GM23338 (cell line): Measurements from ENCODE around the gene RNU6-9. TPM values are rescaled to one million over a fixed set of nuclear protein-coding genes. Genes with fewer than 3 reads are reported as not detected.

Source experiments
- ATAC-seq: fragments of 200-7000 bp; cut with Tn5 transposase; 3 replicates; pipeline ENCODE4 v1.9.1; 2020
- DNase-seq: peaks from one replicate; pipeline ENCODE4 v3.0.0-alpha.2; 2015; ENCODE audit warnings: low spot score
- H2AFZ ChIP-seq: fragments of 200-600 bp; sonication (generic); 2 replicates; pipeline ENCODE4 v1.8.0; 2016; ENCODE audit warnings: antibody characterized with exemption, mild to moderate bottlenecking, moderate library complexity
- H3F3A ChIP-seq: fragments of 200-600 bp; sonication (generic); replicated peaks from 2 replicates; pipeline ENCODE4 v1.8.0; 2017; ENCODE audit warnings: antibody characterized with exemption, mixed run types, low read depth
- H3K27ac ChIP-seq: fragments of 200-600 bp; sonication (generic); 2 replicates; pipeline ENCODE4 v1.6.1; 2016; ENCODE audit warnings: low read depth
- H3K27me3 ChIP-seq: fragments of 200-600 bp; sonication (generic); 2 replicates; pipeline ENCODE4 v1.8.0; 2016; ENCODE audit warnings: mild to moderate bottlenecking, mixed run types, moderate library complexity; ENCODE audit not compliant: insufficient read depth
- H3K36me3 ChIP-seq: fragments of 200-600 bp; sonication (generic); 2 replicates; pipeline ENCODE4 v1.8.0; 2016; ENCODE audit warnings: mild to moderate bottlenecking; ENCODE audit not compliant: insufficient read depth
- H3K4me1 ChIP-seq: fragments of 200-600 bp; sonication (generic); 2 replicates; pipeline ENCODE4 v1.8.0; 2016; ENCODE audit warnings: mild to moderate bottlenecking, moderate library complexity; ENCODE audit not compliant: insufficient read depth
- H3K4me2 ChIP-seq: fragments of 200-600 bp; sonication (generic); 2 replicates; pipeline ENCODE4 v1.7.1; 2017; ENCODE audit warnings: mixed run types
- H3K4me3 ChIP-seq: fragments of 200-600 bp; sonication (generic); 2 replicates; pipeline ENCODE4 v1.6.1; 2016; ENCODE audit warnings: mixed run types
- H3K79me2 ChIP-seq: fragments of 200-600 bp; sonication (generic); replicated peaks from 2 replicates; pipeline ENCODE4 v1.8.0; 2017; ENCODE audit warnings: mild to moderate bottlenecking; ENCODE audit not compliant: insufficient read depth
- H3K9me2 ChIP-seq: fragments of 200-600 bp; sonication (generic); 2 replicates; pipeline ENCODE4 v1.8.0; 2017; ENCODE audit not compliant: insufficient read depth
- H4K20me1 ChIP-seq: fragments of 200-600 bp; sonication (generic); replicated peaks from 2 replicates; pipeline ENCODE4 v1.8.0; 2017; ENCODE audit warnings: mild to moderate bottlenecking; ENCODE audit not compliant: insufficient read depth
- H3K27ac Mint-ChIP-seq: 2 replicates; pipeline ENCODE4 v1.8.0; 2020; ENCODE audit warnings: inconsistent platforms, mild to moderate bottlenecking, moderate library complexity, mixed read lengths
- H3K27me3 Mint-ChIP-seq: 3 replicates; pipeline ENCODE4 v1.8.0; 2022; ENCODE audit warnings: low read depth, mild to moderate bottlenecking, moderate library complexity, mixed read lengths, inconsistent platforms; ENCODE audit not compliant: insufficient read depth, poor library complexity
- H3K36me3 Mint-ChIP-seq: 3 replicates; pipeline ENCODE4 v1.8.0; 2021; ENCODE audit warnings: low read depth, mild to moderate bottlenecking, inconsistent platforms, moderate library complexity, mixed read lengths
- H3K4me1 Mint-ChIP-seq: 3 replicates; pipeline ENCODE4 v1.8.0; 2020; ENCODE audit warnings: mild to moderate bottlenecking, inconsistent platforms, mixed read lengths
- H3K4me3 Mint-ChIP-seq: 3 replicates; pipeline ENCODE4 v1.8.0; 2021; ENCODE audit warnings: moderate library complexity, mild to moderate bottlenecking, inconsistent platforms, mixed read lengths
- H3K9me3 Mint-ChIP-seq: 3 replicates; pipeline ENCODE4 v1.8.0; 2020; ENCODE audit warnings: moderate library complexity, mild to moderate bottlenecking, inconsistent platforms, mixed read lengths
- CTCF ChIP-seq, 2 experiments: fragments of 200-600 bp in 1 of 2; sonication (generic) in 1 of 2; conservative IDR thresholded peaks; 2 replicates each; pipeline versions ENCODE4 v1.5.1 to v1.6.1; 2016 to 2017; ENCODE audit warnings: antibody characterized with exemption in 2 of 2, low read depth in 2 of 2, mild to moderate bottlenecking in 2 of 2, moderate library complexity in 1 of 2
- ETS1 ChIP-seq: IDR thresholded peaks from 2 replicates; pipeline ENCODE4 v1.6.1; 2016; ENCODE audit warnings: antibody characterized with exemption
- EZH2 ChIP-seq: fragments of 200-600 bp; sonication (generic); IDR thresholded peaks from one replicate; pipeline ENCODE4 v1.8.0; 2017; ENCODE audit warnings: antibody characterized with exemption, mild to moderate bottlenecking, low read depth; ENCODE audit not compliant: unreplicated experiment
- EZH2phosphoT487 ChIP-seq: fragments of 200-600 bp; sonication (generic); IDR thresholded peaks from one replicate; pipeline ENCODE4 v1.8.1; 2018; ENCODE audit warnings: antibody characterized with exemption; ENCODE audit not compliant: unreplicated experiment
- NANOG ChIP-seq: IDR thresholded peaks from 2 replicates; pipeline ENCODE4 v1.6.1; 2016; ENCODE audit warnings: antibody characterized with exemption, borderline replicate concordance
- POLR2AphosphoS5 ChIP-seq: IDR thresholded peaks from 2 replicates; pipeline ENCODE4 v1.6.1; 2016; ENCODE audit warnings: antibody characterized with exemption, low read depth
- STAT1 ChIP-seq: IDR thresholded peaks from one replicate; pipeline ENCODE4 v1.6.1; 2016; ENCODE audit warnings: antibody characterized with exemption; ENCODE audit not compliant: unreplicated experiment
- ZNF114 ChIP-seq: fragments of 250-450 bp; sonication (Bioruptor Pico); IDR thresholded peaks from 2 replicates; pipeline ENCODE4 v1.5.0; 2020; ENCODE audit warnings: mild to moderate bottlenecking, moderate library complexity
- ZNF331 ChIP-seq: fragments of 250-450 bp; sonication (Bioruptor Pico); IDR thresholded peaks from 2 replicates; pipeline ENCODE4 v1.5.0; 2020; ENCODE audit warnings: low read depth, mild to moderate bottlenecking, moderate library complexity
- ZNF462 ChIP-seq: fragments of 250-450 bp; sonication (Bioruptor Pico); IDR thresholded peaks from 2 replicates; pipeline ENCODE4 v1.5.0; 2020; ENCODE audit warnings: mild to moderate bottlenecking, moderate library complexity
- polyA plus RNA-seq: library from polyadenylated mRNA; unstranded; fragments of >200 nt; fragmentation: Nextera tagmentation; extraction: Ambion mirVana; gene quantifications from 2 replicates; pipeline ENCODE4 v1.2.1, GENCODE V29; 2016
- total RNA-seq: library from RNA; depleted of rRNA; stranded (reverse); fragments of >200 nt; shearing (Covaris generic); gene quantifications from 2 replicates; pipeline ENCODE4 v1.2.3, GENCODE V29; 2014

Gene RNU6-9
- total and polyA plus RNA-seq, 2 experiments from 2014 or later: not detected

DNA sequence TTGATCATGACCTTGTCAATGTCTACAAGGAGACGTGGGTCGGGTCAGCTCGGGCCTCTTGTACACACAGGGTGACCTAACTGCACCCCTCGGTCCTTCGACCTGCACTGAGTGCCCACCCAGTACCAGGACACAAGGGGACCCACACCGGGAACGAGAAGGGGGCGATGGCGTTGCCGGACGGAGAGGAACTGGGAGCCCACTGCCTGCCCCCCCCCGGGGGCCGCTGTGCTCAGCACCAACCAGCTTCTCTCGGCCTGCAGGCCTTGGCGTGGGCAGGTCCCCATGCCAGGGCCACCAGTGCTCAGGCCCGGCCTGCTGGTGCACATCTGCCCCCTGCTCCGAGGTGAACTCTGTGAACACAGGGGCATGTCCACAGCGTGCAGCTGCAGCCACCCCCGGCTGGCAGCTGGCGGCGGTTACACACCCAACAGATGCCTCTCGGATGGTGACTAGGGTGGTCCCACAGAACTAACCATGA lies 19.7 kb upstream of the RNU6-9 start:
- H3K9me2 ChIP-seq: no peaks in the 10 kb centered on the region
- no peak overlapping the region for H3K4me2 ChIP-seq
- no peak overlapping the region for H2AFZ ChIP-seq
- H3F3A ChIP-seq: peaks cover 19% of the 10 kb centered on the region
- no peak overlapping the region; the same call in 1 of the 2 replicates for H3K27ac ChIP-seq
- H3K79me2 ChIP-seq: no peaks in the 10 kb centered on the region
- H3K4me1 Mint-ChIP-seq: no peaks in the 10 kb centered on the region
- H3K4me3 Mint-ChIP-seq: no peak overlapping the region
- peaks cover 11% of the 10 kb centered on the region for H3K9me3 Mint-ChIP-seq
- H3K27ac Mint-ChIP-seq: no peak overlapping the region
- DNase-seq (no peak), ATAC-seq (no peak)
- H3K4me1 ChIP-seq: no peaks in the 10 kb centered on the region
- no peak for TF ChIP-seq ZNF331 (CRISPR knock-in tag)
- no peaks in the 10 kb centered on the region for H3K27me3 ChIP-seq
- H3K27me3 Mint-ChIP-seq: peaks cover 28% of the 10 kb centered on the region
- peaks cover 43% of the 10 kb centered on the region for H3K36me3 Mint-ChIP-seq
- no peaks in the 10 kb centered on the region; the same call in 1 of the 2 replicates for H3K36me3 ChIP-seq
- H4K20me1 ChIP-seq: no peaks in the 10 kb centered on the region
- no peak overlapping the region for H3K4me3 ChIP-seq

- peaks cover 12% of the 10 kb centered on the region for H3F3A ChIP-seq
- no peaks in the 10 kb centered on the region for H3K4me1 ChIP-seq
- H3K4me1 Mint-ChIP-seq: no peaks in the 10 kb centered on the region
- H3K4me2 ChIP-seq: no peak overlapping the region
- H3K27me3 Mint-ChIP-seq: peaks cover 22% of the 10 kb centered on the region
- no peak overlapping the region for H2AFZ ChIP-seq
- no peaks in the 10 kb centered on the region for H3K9me2 ChIP-seq
- H3K27ac ChIP-seq: no peak overlapping the region
- DNase-seq (no peak), ATAC-seq (no peak)
- H3K27me3 ChIP-seq: no peaks in the 10 kb centered on the region
- H4K20me1 ChIP-seq: no peaks in the 10 kb centered on the region
- no peak overlapping the region for H3K4me3 ChIP-seq
- H3K79me2 ChIP-seq: no peaks in the 10 kb centered on the region
- no peak overlapping the region for H3K4me3 Mint-ChIP-seq
- H3K27ac Mint-ChIP-seq: no peak overlapping the region
- peaks cover 35% of the 10 kb centered on the region for H3K36me3 Mint-ChIP-seq
- H3K9me3 Mint-ChIP-seq: peaks cover 11% of the 10 kb centered on the region
- no peaks in the 10 kb centered on the region; the same call in 1 of the 2 replicates for H3K36me3 ChIP-seq
- TF ChIP-seq EZH2phosphoT487: no peak
- no peak for TF ChIP-seq POLR2AphosphoS5
- TF ChIP-seq ZNF331 (CRISPR knock-in tag): no peak
- TF ChIP-seq ZNF114 (CRISPR knock-in tag): no peak
- TF ChIP-seq CTCF (conservative IDR thresholded peaks at IDR 0.05; ENCODE audit: low read depth in 2 of 2): no peak
- no peak for TF ChIP-seq EZH2
- no peak for TF ChIP-seq STAT1
- no peak for TF ChIP-seq ETS1
- TF ChIP-seq ZNF462: no peak
- TF ChIP-seq NANOG: no peak
These were observed 17.9 kb upstream of the RNU6-9 start for GRCh38 chr19:875265-875879.
